SK-N-SH treated with all-trans-retinoic acid at 6 μM for 48 hours (cell line): ENCODE data around the gene STIM2.

Experiments
- ARNTL ChIP-seq: fragments of 450-650 bp; formaldehyde crosslinking; IDR thresholded peaks from 2 replicates; pipeline ENCODE4 v1.5.0; 2020; ENCODE audit warnings: low read depth, mild to moderate bottlenecking, moderate library complexity, borderline replicate concordance
- BACH2 ChIP-seq: fragments of 250-450 bp; sonication (Bioruptor Pico); IDR thresholded peaks from 2 replicates; pipeline ENCODE4 v1.9.0; 2021; ENCODE audit warnings: mild to moderate bottlenecking, borderline replicate concordance
- CSDC2 ChIP-seq: fragments of 250-450 bp; sonication (Bioruptor Pico); IDR thresholded peaks from 2 replicates; pipeline ENCODE4 v1.5.0; 2020; ENCODE audit warnings: mild to moderate bottlenecking, moderate library complexity
- ZC3H10 ChIP-seq: fragments of 250-450 bp; sonication (Bioruptor Pico); IDR thresholded peaks from 2 replicates; pipeline ENCODE4 v1.5.1; 2021; ENCODE audit warnings: mild to moderate bottlenecking, moderate library complexity
- ZFP3 ChIP-seq: fragments of 250-450 bp; sonication (Bioruptor Pico); IDR thresholded peaks from 2 replicates; pipeline ENCODE4 v1.5.0; 2020; ENCODE audit warnings: mild to moderate bottlenecking, moderate library complexity
- TF ChIP-seq, protein P1 (sequence below): fragments of 250-450 bp; sonication (Bioruptor Pico); IDR thresholded peaks from 2 replicates; pipeline ENCODE4 v1.8.0; 2020; ENCODE audit warnings: mild to moderate bottlenecking, moderate library complexity, borderline replicate concordance

DNA sequence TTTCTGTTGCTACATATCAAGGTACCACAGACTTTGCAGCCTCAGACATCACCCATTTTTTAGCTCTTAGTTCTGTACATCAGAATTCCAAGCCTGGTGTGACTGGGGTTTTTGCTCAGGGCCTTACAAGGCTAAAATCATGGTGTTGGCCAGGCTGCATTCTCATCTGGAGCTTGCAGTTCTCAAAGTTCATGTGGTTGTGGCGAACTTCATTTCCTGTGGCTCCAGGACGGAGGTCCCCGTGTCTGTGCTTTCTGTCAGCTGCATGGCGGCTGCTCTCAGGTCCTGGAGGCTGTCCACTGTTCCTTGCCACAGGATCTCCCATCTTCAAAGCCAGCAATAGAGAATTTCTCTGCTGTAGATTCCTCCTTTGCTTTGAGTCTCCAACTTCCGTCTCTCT lies 157.4 kb downstream of the STIM2 start:
- no peak for TF ChIP-seq ZC3H10
- TF ChIP-seq, protein P1, sequence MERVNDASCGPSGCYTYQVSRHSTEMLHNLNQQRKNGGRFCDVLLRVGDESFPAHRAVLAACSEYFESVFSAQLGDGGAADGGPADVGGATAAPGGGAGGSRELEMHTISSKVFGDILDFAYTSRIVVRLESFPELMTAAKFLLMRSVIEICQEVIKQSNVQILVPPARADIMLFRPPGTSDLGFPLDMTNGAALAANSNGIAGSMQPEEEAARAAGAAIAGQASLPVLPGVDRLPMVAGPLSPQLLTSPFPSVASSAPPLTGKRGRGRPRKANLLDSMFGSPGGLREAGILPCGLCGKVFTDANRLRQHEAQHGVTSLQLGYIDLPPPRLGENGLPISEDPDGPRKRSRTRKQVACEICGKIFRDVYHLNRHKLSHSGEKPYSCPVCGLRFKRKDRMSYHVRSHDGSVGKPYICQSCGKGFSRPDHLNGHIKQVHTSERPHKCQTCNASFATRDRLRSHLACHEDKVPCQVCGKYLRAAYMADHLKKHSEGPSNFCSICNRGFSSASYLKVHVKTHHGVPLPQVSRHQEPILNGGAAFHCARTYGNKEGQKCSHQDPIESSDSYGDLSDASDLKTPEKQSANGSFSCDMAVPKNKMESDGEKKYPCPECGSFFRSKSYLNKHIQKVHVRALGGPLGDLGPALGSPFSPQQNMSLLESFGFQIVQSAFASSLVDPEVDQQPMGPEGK (CRISPR knock-in tag), result no peak
- no peak for TF ChIP-seq CSDC2
- TF ChIP-seq ARNTL (CRISPR knock-in tag), result no peak
- no peak for TF ChIP-seq ZFP3 (CRISPR knock-in tag)
- no peak for TF ChIP-seq BACH2 (CRISPR knock-in tag)
